Tibial nerve (tissue), 4 donors: ENCODE data around the gene COX6A1.

ENCODE experiments used
- EP300 ChIP-seq, 2 donors: sonication (generic); formaldehyde crosslinking; IDR thresholded peaks; one replicate each; pipeline ENCODE4 v1.6.1; 2017; ENCODE audit warnings: antibody characterized with exemption in 2 of 2, mild to moderate bottlenecking in 1 of 2
- POLR2A ChIP-seq, 2 donors: fragments of 450-650 bp; IDR thresholded peaks; one replicate each; pipeline ENCODE4 v1.6.1; 2017; ENCODE audit warnings: antibody characterized with exemption in 2 of 2, mild to moderate bottlenecking in 2 of 2, moderate library complexity in 2 of 2
- TF ChIP-seq, protein P1 (sequence below), 5 experiments: fragments of 200-600 bp in 3 of 5; fragments of 450-650 bp in 2 of 5; sonication (generic) in 3 of 5; IDR thresholded peaks; one replicate each; pipeline ENCODE4 v1.5.1; 2016 to 2019; ENCODE audit warnings: antibody characterized with exemption in 5 of 5, mild to moderate bottlenecking in 3 of 5, moderate library complexity in 2 of 5

DNA sequence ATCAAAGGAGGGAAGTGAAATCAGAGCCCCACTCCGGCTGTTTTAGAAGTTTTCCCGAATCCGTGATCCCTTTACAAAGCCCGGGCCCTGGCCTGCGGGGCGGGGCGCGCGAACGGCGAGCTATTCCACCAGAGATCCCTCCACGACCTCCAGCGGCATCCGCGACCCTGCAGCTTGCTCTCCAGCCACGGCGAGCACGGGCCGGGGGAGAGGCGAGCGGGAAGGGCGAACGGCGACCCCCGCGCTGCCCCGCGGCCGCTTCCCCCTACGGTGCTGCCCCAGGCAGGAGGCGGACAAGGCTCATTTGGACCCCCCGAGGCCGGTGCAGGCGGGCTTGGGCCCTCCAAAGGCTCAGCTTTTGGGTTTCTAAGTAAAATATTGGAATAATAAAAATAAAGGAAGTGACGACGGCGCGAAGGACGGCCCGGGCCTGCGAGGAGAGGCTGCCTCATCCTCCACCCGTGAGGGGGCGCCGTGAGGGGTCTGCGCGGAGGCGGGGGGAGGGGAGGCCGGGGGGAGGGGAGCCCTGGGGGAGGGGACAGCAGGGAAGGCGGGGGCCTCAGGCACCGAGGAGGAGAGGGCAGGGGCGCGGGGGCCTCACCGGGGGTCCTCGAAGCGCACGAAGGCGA, 31.0 kb downstream of the COX6A1 start:
- no peak for TF ChIP-seq POLR2A (IDR thresholded peaks at IDR 0.05)
- TF ChIP-seq, protein P1, sequence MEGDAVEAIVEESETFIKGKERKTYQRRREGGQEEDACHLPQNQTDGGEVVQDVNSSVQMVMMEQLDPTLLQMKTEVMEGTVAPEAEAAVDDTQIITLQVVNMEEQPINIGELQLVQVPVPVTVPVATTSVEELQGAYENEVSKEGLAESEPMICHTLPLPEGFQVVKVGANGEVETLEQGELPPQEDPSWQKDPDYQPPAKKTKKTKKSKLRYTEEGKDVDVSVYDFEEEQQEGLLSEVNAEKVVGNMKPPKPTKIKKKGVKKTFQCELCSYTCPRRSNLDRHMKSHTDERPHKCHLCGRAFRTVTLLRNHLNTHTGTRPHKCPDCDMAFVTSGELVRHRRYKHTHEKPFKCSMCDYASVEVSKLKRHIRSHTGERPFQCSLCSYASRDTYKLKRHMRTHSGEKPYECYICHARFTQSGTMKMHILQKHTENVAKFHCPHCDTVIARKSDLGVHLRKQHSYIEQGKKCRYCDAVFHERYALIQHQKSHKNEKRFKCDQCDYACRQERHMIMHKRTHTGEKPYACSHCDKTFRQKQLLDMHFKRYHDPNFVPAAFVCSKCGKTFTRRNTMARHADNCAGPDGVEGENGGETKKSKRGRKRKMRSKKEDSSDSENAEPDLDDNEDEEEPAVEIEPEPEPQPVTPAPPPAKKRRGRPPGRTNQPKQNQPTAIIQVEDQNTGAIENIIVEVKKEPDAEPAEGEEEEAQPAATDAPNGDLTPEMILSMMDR (IDR thresholded peaks at IDR 0.05) = no peak
- TF ChIP-seq EP300 (IDR thresholded peaks at IDR 0.05) = no peak
